Epithelial cell of proximal tubule (primary cell): Measurements from ENCODE around the gene OSTF1. TPM values are rescaled to one million over a fixed set of nuclear protein-coding genes. Genes with fewer than 3 reads are reported as not detected.

Source experiments
- DNase-seq: peaks from one replicate; pipeline ENCODE4 v3.0.0-alpha.2; 2011; ENCODE audit warnings: low read depth
- H3K4me3 ChIP-seq: 2 replicates; pipeline ENCODE4 v1.5.1; 2011; ENCODE audit warnings: low read depth, mild to moderate bottlenecking, low read length
- total RNA-seq: library from RNA; depleted of rRNA; stranded (reverse); fragments of >200 nt; gene quantifications from 2 replicates; pipeline ENCODE4 v1.2.3, GENCODE V29; 2015
- TF ChIP-seq, protein P1 (sequence below): conservative IDR thresholded peaks from 2 replicates; pipeline ENCODE4 v1.5.1; 2012; ENCODE audit warnings: low read depth, mild to moderate bottlenecking, low read length

Gene OSTF1
- total RNA-seq, 1 donor from 2014 or later, result 21.0 TPM

DNA sequence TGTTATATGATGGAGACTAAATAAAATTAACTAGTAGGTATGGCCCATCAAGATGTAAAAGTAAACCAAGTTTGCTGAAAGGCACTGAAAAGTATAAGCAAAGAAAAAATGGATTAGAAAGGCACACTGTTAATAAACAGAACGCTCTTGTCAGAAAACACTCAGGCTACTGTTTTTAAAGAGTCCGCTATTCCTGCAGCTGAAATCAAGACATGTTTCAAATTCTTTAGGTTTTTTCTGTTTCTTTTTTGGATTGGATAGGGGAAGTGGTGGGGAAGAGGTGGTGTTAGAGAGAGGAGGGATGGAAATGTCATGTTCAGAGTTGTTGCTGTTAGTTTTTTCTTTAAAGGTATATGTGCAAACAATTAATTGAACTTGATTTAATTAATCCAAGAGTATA lies 17.5 kb downstream of the OSTF1 start:
- no peak overlapping the region for H3K4me3 ChIP-seq
- DNase-seq, result no peak
- TF ChIP-seq, protein P1, sequence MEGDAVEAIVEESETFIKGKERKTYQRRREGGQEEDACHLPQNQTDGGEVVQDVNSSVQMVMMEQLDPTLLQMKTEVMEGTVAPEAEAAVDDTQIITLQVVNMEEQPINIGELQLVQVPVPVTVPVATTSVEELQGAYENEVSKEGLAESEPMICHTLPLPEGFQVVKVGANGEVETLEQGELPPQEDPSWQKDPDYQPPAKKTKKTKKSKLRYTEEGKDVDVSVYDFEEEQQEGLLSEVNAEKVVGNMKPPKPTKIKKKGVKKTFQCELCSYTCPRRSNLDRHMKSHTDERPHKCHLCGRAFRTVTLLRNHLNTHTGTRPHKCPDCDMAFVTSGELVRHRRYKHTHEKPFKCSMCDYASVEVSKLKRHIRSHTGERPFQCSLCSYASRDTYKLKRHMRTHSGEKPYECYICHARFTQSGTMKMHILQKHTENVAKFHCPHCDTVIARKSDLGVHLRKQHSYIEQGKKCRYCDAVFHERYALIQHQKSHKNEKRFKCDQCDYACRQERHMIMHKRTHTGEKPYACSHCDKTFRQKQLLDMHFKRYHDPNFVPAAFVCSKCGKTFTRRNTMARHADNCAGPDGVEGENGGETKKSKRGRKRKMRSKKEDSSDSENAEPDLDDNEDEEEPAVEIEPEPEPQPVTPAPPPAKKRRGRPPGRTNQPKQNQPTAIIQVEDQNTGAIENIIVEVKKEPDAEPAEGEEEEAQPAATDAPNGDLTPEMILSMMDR, result no peak

DNA sequence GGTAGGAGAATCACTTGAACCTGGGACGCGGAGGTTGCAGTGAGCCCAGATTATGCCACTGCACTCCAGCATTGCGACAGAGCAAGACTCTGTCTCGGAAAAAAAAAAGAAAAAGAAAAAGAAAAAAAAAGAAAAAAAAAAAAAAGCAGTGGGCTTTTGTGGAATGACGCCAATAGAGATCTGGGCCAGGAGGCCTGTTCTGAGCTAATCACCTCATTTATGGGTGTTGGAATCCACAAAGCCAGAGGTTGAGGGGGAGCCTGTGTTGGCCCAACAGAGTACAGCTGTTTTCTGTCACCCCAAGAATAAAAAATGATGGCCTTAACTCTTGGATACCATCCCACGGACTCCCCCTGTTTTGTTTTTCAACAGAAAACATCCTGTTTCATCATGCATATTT lies 18.5 kb downstream of the OSTF1 start:
- H3K4me3 ChIP-seq, result no peak overlapping the region
- no peak for DNase-seq
- TF ChIP-seq, protein P1, result no peak

DNA sequence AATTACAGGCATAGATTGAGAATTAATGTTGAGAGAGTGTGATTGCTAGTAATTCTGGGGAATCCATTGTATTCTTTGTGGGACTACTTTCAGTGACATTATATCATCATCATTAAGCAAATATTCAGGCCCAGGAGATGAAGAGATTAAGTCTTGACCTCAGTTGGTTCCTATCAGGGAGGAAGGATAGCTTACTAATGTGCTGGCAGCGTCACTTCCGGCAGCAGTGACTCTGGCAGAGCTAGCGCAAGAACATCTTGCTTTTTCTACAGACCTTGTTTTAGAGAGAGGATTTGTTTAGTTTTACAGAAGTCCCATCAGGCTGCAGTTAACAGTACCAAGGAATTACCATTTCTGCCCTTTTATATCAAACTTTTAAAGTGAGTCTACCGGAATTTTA lies 20.3 kb downstream of the OSTF1 start:
- DNase-seq, result no peak
- TF ChIP-seq, protein P1, result no peak
- H3K4me3 ChIP-seq, result no peak overlapping the region

DNA sequence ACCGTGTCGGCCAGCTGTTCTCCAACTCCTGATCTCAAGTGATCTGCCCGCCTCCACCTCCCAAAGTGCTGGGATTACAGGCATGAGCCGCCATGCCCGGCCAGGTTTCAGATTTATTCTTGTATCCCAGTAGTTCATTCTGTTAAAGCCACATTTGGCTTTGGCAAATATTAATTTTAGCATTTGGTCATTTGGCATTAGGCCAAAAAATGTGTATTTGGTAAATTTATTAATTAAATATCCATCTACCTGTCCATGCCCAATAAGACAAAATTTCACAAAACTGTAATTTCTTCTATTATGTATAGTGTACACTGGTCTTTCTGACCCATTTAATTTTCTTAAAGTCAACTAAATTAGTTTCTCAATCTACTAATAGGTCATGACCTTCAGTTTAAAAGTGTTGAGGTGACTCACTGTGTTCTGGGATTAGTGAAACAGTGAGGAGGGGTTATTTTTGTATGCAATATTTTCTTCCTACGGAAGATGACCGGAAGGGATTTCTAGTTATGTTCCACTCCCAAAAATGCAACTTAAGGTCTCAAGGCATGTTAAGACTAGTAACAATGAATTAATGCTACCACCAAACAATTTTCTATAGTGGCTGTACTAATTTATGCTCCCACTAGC lies 21.0 kb downstream of the OSTF1 start:
- H3K4me3 ChIP-seq, result no peak overlapping the region
- no peak for DNase-seq
- TF ChIP-seq, protein P1, result no peak

DNA sequence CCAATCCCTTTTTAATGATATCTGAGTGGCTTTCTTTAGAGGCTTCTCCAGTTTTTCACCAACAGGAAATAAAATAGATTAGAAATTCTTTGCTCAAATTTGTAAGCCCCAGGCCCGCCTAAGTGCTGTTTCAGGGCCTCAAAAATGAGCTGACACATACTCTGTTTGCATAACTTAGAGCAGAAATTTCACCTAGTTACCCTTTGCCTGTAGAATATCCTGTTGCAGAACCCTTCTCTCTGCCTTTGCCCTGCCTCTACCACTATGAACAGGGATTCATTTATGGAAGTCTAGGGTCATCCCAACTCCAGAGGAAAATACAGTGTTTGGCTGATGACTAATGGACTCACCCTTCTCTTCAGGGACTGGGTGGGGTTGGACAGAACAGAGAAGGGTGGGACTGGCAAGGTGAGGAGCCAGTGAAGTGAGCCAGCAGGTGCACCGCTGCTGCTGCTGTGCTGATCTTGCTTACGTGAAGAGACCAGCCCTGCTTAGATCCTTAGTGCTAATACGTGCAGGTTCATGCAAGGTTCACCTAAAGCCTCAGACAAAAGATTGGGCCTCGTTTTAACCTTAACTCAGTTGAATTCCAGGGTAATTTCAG lies 22.8 kb downstream of the OSTF1 start:
- TF ChIP-seq, protein P1, result no peak
- no peak overlapping the region for H3K4me3 ChIP-seq
- DNase-seq, result no peak

DNA sequence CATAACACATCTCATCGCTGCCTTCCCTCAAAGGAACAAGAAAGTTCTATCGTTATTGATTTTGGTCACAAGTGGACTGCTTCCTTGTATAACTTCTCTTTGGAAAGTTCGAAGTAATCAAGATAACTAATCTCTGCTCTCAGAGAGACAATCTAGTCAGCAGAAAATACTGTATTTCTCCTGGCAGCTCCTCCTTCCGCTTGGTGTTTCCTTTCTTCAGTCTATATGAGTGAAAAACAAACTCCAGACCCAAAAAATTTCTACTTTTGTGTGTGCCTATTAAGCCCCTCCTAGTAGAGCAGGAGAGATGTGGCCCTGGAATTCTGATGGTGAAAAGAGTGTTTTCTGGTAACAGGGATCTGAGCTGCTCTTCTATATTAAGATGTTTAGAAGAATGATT lies 24.5 kb downstream of the OSTF1 start:
- no peak for DNase-seq
- H3K4me3 ChIP-seq, result no peak overlapping the region
- TF ChIP-seq, protein P1, result no peak

DNA sequence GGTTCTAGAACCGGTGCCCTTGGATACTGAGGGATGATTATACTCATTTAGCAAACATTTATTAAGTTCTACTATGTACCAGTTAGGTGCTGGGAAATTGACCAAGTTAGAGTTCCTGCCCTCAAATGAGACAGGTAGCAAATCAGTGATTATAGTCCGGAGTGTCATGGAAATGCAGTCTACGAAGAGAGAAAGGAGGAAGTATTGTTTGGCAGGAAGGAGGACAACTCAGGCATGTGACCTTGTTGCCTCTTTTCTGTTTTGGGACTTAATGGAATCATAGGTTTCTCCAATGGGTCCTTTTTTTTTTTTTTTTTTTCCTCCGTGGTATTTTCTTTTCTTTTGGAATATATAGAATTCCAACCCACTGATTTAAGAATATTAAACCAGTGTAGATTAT lies 28.0 kb downstream of the OSTF1 start:
- DNase-seq, result no peak
- TF ChIP-seq, protein P1, result no peak
- H3K4me3 ChIP-seq, result no peak overlapping the region
